Cardiac fibroblast (primary cell): ENCODE data around the gene PBXIP1.

Source experiments
- DNase-seq, 2 donors: peaks; one replicate each; pipeline versions ENCODE4 v3.0.0 to v3.0.0-alpha.2; 2010; ENCODE audit warnings: low read depth in 2 of 2
- H3K4me3 ChIP-seq, 2 donors: replicated peaks in 1 of 2; 1 replicate in 1 of 2; 2 replicates in 1 of 2; pipeline ENCODE4 v1.5.1; 2011; ENCODE audit warnings: low read depth in 2 of 2, low read length in 2 of 2, mild to moderate bottlenecking in 2 of 2, moderate library complexity in 1 of 2
- CTCF ChIP-seq: IDR thresholded peaks from one replicate; pipeline ENCODE4 v1.5.1; 2011; ENCODE audit warnings: low read depth, mild to moderate bottlenecking, low read length, inconsistent platforms

The PBXIP1 gene

GRCh38 chr1:155002464-155003226 lies 46.7 kb upstream of the PBXIP1 start, which contains the start of gene ZBTB7B:
TSS of gene ZBTB7B (plus strand) at chr1:155002802. CDS start at chr1:155014661, 11,859 bp downstream.
- H3K4me3 ChIP-seq = peak within 1 kb of the TSS; percentile 85 to 88
- DNase-seq = peak; percentile 29 to 36
- no peak for TF ChIP-seq CTCF

GRCh38 chr1:155001675-155002463 lies 46.0 kb upstream of the PBXIP1 start:
- H3K4me3 ChIP-seq = peak overlapping the region; percentile 68 to 88
- TF ChIP-seq CTCF = peak; percentile 38
- peak; percentile 99 for DNase-seq

- DNase-seq = no peak
- H3K4me3 ChIP-seq = peak overlapping the region; percentile 68 to 70
- no peak for TF ChIP-seq CTCF
Measured at GRCh38 chr1:155001425-155001674, 45.5 kb upstream of the PBXIP1 start.

- H3K4me3 ChIP-seq = peak overlapping the region; percentile 68 to 70
- DNase-seq = peak; percentile 83 to 88
Measured at GRCh38 chr1:155000726-155001424, 45.0 kb upstream of the PBXIP1 start.

GRCh38 chr1:155000411-155000725 lies 44.5 kb upstream of the PBXIP1 start:
- peak overlapping the region; percentile 68 to 70 for H3K4me3 ChIP-seq
- no peak for DNase-seq
- TF ChIP-seq CTCF = no peak

More at GRCh38 chr1:155000726-155001424, 45.0 kb upstream of the PBXIP1 start:
- peak; percentile 2 for TF ChIP-seq CTCF

- no peak for DNase-seq
- peak overlapping the region; percentile 68 to 70 for H3K4me3 ChIP-seq
- TF ChIP-seq CTCF = no peak
Measured at GRCh38 chr1:154999571-155000410, 43.9 kb upstream of the PBXIP1 start.
